ENCODE results near the gene SPEN. TPM values are rescaled to one million over a fixed set of nuclear protein-coding genes. Genes with fewer than 3 reads are reported as not detected.

The SPEN gene
- total RNA-seq, 1 donor from 2014 or later: 36.8 TPM

GRCh38 chr1:15933684-15934083 lies 86.2 kb downstream of the SPEN start:
- no peak for DNase-seq (ENCODE audit: extremely low read depth, low read depth, low spot score)

GRCh38 chr1:15934211-15935055 lies 86.9 kb downstream of the SPEN start:
- no peak for DNase-seq (ENCODE audit: extremely low read depth, low read depth, low spot score)

GRCh38 chr1:15935056-15935950 lies 87.8 kb downstream of the SPEN start:
- DNase-seq (ENCODE audit: extremely low read depth, low read depth, low spot score): no peak

- no peak for DNase-seq (ENCODE audit: extremely low read depth, low read depth, low spot score)
Observed at GRCh38 chr1:15936025-15936424, 88.5 kb downstream of the SPEN start.

DNA sequence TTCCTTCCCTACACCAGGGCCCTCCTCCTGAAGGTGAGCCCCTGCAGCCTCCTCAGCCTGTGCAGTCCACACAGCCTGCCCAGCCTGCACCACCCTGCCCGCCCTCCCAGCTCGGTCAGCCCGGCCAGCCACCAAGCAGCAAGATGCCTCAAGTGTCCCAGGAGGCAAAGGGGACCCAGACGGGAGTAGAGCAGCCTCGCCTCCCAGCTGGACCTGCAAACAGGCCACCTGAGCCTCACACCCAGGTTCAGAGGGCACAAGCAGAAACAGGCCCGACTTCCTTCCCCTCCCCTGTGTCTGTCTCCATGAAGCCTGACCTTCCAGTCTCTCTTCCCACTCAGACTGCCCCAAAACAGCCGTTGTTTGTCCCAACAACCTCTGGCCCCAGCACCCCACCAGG lies 89.6 kb downstream of the SPEN start:
- no peak for DNase-seq (ENCODE audit: extremely low read depth, low read depth, low spot score)

GRCh38 chr1:15937706-15938168 lies 90.2 kb downstream of the SPEN start:
- no peak for DNase-seq (ENCODE audit: extremely low read depth, low read depth, low spot score)

DNA sequence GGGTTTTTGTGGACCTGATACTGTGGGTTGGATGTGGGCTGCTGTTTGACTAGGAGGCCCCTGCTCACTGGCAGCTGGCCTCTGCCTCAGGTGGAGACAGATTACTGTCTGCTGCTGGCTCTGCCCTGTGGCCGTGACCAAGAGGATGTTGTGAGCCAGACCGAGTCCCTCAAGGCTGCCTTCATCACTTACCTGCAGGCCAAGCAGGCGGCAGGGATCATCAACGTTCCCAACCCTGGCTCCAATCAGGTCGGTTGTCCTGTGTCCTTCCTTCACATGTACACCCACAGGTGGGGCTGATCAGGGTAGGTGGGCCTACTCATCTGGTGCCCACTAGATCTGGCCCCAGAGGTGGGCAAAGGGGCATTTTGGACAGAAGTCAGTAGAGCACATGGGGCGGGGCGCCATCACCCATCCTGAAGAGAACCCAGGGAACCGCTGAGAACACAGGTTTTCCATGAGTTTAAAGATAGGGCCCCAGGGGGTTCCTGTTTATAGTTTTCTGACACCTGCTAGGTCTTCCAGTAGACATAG lies 91.2 kb downstream of the SPEN start:
- no peak for DNase-seq (ENCODE audit: extremely low read depth, low read depth, low spot score)

DNA sequence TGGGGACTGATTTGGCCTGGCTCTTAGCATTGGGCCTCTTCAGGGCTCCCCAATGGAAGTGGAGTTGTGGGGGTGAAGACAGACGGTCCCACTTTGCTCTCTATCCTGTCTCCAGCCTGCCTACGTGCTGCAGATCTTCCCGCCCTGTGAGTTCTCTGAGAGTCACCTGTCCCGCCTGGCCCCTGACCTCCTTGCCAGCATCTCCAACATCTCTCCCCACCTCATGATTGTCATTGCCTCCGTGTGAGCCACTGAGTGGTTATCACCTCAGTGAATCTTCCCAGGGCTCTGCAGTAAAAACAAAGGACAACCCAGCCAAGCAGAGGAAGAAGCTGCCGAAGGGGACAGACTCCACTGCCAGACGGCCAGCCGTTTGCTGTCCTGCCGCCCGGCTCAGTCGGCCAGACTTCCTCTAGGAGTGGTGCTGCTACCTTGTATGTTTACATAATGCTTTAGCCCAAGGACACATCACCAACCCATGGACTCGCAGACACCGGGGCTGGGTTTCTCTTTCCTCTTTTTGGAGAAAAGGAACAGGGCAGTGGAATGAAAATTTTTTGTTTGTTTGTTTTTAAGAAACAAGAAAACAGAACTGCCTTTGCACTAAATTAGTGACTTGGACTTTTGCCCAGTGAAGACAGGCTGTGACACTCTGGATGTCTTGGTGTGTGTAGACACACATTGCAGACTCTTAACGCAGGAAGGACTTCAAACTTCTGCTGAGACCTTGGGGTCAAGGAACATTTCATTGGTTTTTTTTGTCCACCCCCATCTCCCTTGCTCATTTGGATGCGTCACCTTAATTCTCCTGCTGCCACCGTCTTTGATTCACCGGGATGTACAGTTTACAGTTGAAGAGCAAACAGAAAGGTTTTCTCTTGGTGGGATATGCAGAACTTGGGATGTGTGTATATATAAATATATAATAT lies 91.9 kb downstream of the SPEN start:
- DNase-seq (ENCODE audit: extremely low read depth, low read depth, low spot score): no peak

- DNase-seq (ENCODE audit: extremely low read depth, low read depth, low spot score): no peak
Observed at GRCh38 chr1:15940110-15941043, 92.9 kb downstream of the SPEN start.

DNA sequence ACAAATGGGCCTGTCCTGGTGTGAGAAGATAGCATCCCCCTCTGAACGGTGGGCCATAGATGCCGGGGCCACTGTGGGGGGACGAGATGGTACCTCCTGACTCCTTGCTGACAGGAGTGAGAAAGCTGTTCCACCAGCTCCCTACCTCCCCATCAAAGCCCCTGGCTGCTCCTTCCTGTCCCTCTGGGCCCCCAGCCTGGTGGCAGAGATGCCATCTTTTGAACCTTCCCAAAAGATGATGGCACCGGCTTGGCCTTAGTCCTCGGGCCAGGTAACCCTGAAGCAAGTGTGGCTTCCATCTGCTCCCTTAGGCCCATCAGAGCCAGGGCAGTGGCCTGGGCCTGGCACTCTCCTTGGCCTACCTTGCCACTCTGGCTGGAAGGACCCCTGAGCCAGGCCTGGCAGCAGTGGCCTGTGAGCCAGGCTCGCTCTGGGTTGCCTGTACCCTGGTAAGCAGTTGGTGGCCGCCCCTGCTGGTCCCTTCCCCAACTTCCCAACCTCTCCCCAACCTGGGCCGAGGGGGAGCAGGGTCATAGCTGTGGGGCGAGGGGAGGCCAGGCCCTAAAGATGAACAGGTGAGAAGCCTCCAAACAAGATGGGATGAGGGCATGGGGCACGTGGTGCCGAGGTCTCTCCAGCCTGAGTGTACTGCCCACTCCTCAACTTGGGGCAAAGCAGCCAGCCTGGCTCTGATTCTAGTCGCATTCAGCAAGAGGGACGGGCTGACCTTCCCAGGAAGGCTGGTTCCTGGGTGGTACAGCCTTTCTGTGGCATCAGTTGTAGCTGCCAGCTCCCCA lies 93.7 kb downstream of the SPEN start:
- DNase-seq (ENCODE audit: extremely low read depth, low read depth, low spot score): no peak

DNA sequence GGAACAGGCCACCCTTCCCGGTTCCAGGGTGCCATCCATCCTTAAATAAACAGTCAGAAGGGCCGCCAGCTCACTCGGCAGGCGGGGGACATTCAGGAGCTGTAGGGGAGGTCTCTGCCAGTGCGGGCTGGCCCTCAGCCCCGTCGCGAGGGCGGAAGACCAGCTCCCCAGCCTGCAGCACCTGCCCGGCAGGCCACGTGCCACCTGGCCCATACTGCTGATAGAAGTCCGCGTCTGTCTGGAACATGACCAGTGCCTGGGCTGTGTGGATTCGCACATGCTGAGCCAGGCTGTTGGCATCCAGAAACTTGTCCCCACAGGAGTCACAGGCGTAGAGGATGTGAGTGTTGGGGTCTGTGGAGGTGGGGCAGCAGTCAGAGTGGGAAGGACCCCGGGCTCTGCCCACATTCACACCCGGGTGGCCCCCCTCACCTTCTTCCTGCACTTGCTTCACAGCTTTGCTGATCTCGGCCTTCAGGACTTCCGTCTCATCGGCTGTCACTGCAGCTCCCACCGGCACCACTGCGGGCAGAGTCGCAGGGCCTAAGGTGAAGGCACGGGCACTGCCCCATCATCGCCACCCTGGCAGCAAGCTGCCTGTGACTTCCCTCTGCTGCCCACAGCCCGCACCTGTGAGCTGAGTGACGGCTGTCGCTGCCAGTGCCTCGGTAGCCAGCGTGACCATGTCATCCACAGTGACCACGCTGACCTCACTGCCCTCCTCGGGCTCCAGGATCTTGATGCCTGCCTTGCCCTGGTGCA lies 94.6 kb downstream of the SPEN start:
- no peak for DNase-seq (ENCODE audit: extremely low read depth, low read depth, low spot score)

DNA sequence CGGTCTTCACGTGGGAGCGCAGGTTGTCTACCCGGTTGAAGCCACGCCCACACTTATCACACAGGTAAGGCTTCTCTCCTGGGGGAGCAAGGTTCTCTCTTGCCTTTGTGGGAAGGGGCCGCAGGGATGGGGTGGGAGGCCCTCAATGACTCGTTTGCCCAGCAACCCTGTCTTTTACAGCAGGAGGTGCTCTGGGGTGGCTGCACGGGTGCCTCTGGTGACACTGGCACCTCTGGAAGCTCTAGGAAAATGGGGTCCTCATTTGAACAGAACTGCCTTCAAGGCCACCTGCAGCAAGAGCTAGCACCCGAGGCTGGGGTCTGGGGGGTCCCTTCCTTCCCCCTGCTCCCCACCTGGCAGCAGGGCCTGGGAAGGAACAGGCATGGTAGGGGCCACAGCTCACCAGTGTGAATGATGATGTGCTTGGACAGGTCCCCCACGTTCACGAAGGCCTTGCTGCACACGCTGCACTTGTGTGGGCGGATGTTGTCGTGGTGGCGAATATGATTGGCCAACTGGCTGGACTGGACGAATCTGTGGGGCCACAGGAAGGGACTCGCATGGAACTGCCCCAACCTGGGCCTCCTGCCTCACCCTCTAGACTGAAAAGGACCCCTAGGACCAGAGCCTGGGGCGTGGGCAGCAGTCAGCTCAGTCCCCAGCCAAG lies 95.3 kb downstream of the SPEN start:
- DNase-seq (ENCODE audit: extremely low read depth, low read depth, low spot score): no peak

DNA sequence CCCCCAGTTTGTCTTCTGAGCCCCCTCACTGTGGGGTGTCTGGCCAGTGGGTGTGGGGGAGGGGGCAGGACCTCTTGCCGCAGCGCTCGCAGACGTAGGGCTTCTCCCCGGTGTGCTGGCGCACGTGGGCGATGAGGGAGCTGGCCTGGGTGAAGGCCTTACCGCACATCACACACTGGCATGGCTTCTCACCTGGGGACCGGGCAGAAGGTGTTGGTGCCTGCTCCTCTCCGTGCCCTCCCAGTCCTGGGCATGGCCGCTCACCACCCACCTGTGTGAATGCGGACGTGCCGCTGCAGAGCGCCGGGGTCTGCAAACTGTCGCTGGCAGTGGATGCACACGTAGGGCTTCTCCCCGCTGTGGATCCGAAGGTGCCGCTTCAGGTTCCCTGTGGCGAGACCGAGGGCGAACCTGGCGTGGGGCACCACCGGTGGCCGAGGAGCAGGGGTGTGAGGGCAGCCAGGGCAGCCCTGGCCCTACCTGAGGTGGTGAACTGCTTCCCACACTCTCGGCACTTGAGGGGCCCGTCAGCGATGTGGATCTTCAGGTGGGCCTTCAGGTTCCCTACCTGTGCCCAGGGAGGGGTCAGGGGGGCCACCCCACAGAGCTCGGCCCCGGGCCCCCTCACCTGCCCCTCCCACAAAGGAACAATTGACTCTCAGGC lies 96.0 kb downstream of the SPEN start:
- DNase-seq (ENCODE audit: extremely low read depth, low read depth, low spot score): no peak

- DNase-seq (ENCODE audit: extremely low read depth, low read depth, low spot score): no peak
Observed at GRCh38 chr1:15943992-15944307, 96.4 kb downstream of the SPEN start.

DNA sequence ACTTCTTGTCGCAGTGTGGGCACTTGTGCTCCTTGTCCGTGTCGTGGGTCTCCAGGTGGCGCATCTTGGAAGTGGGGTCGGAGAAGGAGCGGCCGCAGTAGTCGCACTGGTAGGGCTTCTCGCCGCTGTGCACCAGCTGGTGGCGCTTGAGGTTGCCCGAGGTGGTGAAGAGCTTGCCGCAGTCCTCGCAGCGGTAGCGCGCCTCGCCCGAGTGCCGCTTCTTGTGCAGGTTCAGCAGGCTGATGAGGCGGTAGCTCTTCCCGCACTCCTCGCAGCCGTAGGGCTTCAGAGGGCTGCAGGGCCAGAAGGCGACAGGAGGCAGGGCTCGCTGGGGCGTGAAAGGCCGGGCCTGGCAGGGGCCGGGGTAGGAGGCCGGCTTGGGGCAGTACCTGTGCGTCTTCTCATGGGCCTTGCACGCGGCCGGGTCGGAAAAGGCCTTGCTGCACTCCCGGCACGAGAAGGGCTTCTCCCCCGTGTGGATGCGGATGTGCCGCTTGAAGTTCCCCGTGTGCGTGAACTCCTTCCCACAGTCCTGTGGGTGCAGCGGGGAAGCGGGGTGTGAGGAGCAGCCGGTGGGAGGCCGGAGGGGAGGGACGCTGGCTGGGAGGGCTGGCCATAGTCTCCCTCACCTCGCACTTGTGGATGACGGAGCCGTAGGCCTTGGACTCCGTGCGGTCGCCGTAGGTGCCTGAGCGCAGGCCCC lies 97.0 kb downstream of the SPEN start:
- no peak for DNase-seq (ENCODE audit: extremely low read depth, low read depth, low spot score)
